Measurements from ENCODE around the gene MAP2K1.
"Not testable (repeated sequence)": the region's sequence is repeated elsewhere in the genome, so short reads cannot be mapped to it uniquely, and the experiment has no call there.

DNA sequence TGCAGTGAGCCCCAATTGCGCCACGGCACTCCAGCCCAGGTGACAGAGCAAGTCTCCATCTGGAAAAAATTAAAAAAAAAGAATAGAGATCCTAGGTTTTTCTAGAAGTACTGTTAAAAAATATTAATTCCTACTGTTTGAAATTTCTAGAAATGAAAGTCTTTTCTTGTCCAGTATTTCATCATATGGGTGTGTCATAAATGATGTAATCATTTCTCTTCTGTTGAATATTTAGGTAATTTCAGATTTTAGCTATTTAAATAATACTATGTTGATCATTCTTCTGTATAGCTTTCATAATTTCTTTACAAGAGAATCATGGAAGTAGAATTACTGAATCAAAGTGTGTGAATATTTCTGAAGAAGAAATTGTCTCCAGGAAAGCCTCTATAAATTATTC is 5.3 kb upstream of the MAP2K1 start:
- not testable (repeated sequence) for TF ChIP-seq HNRNPL (IDR thresholded peaks at IDR 0.05; ENCODE audit: low read depth, low read length); POLR2AphosphoS5 (IDR thresholded peaks at IDR 0.05; ENCODE audit: control insufficient read depth, insufficient read depth, low read depth, low read length); SIX5 (IDR thresholded peaks at IDR 0.05; ENCODE audit: borderline replicate concordance in 1 of 2, insufficient read depth in 1 of 2, low read depth in 1 of 2, low read length in 2 of 2); RAD21 (CRISPR knock-in tag; conservative IDR thresholded peaks at IDR 0.05 in 1 of 2, IDR thresholded peaks at IDR 0.05 in 1 of 2); CTCF (IDR thresholded peaks at IDR 0.05 in 2 of 3, conservative IDR thresholded peaks at IDR 0.05 in 1 of 3; ENCODE audit: insufficient read depth in 2 of 3, low read depth in 1 of 3, low read length in 3 of 3)
- TF ChIP-seq, protein P1, sequence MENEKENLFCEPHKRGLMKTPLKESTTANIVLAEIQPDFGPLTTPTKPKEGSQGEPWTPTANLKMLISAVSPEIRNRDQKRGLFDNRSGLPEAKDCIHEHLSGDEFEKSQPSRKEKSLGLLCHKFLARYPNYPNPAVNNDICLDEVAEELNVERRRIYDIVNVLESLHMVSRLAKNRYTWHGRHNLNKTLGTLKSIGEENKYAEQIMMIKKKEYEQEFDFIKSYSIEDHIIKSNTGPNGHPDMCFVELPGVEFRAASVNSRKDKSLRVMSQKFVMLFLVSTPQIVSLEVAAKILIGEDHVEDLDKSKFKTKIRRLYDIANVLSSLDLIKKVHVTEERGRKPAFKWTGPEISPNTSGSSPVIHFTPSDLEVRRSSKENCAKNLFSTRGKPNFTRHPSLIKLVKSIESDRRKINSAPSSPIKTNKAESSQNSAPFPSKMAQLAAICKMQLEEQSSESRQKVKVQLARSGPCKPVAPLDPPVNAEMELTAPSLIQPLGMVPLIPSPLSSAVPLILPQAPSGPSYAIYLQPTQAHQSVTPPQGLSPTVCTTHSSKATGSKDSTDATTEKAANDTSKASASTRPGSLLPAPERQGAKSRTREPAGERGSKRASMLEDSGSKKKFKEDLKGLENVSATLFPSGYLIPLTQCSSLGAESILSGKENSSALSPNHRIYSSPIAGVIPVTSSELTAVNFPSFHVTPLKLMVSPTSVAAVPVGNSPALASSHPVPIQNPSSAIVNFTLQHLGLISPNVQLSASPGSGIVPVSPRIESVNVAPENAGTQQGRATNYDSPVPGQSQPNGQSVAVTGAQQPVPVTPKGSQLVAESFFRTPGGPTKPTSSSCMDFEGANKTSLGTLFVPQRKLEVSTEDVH (IDR thresholded peaks at IDR 0.05; ENCODE audit: low read depth, partially characterized antibody), result not testable (repeated sequence)
- TF ChIP-seq, protein P2, sequence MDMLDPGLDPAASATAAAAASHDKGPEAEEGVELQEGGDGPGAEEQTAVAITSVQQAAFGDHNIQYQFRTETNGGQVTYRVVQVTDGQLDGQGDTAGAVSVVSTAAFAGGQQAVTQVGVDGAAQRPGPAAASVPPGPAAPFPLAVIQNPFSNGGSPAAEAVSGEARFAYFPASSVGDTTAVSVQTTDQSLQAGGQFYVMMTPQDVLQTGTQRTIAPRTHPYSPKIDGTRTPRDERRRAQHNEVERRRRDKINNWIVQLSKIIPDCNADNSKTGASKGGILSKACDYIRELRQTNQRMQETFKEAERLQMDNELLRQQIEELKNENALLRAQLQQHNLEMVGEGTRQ (CRISPR knock-in tag; IDR thresholded peaks at IDR 0.05), result not testable (repeated sequence)
- TF ChIP-seq, protein P3, sequence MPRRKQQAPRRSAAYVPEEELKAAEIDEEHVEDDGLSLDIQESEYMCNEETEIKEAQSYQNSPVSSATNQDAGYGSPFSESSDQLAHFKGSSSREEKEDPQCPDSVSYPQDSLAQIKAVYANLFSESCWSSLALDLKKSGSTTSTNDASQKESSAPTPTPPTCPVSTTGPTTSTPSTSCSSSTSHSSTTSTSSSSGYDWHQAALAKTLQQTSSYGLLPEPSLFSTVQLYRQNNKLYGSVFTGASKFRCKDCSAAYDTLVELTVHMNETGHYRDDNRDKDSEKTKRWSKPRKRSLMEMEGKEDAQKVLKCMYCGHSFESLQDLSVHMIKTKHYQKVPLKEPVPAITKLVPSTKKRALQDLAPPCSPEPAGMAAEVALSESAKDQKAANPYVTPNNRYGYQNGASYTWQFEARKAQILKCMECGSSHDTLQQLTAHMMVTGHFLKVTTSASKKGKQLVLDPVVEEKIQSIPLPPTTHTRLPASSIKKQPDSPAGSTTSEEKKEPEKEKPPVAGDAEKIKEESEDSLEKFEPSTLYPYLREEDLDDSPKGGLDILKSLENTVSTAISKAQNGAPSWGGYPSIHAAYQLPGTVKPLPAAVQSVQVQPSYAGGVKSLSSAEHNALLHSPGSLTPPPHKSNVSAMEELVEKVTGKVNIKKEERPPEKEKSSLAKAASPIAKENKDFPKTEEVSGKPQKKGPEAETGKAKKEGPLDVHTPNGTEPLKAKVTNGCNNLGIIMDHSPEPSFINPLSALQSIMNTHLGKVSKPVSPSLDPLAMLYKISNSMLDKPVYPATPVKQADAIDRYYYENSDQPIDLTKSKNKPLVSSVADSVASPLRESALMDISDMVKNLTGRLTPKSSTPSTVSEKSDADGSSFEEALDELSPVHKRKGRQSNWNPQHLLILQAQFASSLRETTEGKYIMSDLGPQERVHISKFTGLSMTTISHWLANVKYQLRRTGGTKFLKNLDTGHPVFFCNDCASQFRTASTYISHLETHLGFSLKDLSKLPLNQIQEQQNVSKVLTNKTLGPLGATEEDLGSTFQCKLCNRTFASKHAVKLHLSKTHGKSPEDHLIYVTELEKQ (CRISPR knock-in tag; IDR thresholded peaks at IDR 0.05), result not testable (repeated sequence)
